ENCODE measurements around the gene LHFPL6.

The LHFPL6 gene

DNA sequence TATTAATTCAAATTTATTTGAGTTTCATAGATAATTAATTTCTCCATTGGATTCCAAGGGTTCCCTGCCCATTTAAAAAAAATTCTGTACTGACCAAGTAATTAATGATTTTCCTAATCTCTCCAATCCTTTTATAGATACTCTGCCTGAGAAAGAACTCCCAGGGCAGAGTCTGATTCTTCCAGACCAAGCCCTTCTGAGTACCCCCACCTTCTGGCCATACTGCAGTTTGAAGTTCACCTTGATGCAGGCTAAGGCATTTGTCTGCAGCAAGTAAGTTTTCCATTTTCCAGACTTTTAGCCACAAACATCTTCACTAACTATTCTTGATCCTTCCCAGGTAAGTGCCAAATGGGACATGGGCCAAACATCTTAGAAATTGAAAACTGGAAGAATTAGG, 195.9 kb downstream of the LHFPL6 start:
- DNase-seq, result no peak
- Histone ChIP-seq H3K79me2 (ENCODE audit: control insufficient read depth, insufficient read depth, low read length) (no peaks in the 10 kb centered on the region), H3K4me1 (ENCODE audit: control insufficient read depth, low read depth, low read length) (peaks cover 2% of the 10 kb centered on the region), H2BK120ac (ENCODE audit: low read depth, low read length) (no peak overlapping the region), H2BK15ac (replicated peaks; ENCODE audit: low read depth) (no peak overlapping the region), H2BK5ac (ENCODE audit: low read length) (no peak overlapping the region), H4K5ac (ENCODE audit: low read length) (no peak overlapping the region), H3K27ac (ENCODE audit: low read depth, low read length) (no peak overlapping the region), H3K56ac (ENCODE audit: low read length) (no peak overlapping the region), H3K79me1 (ENCODE audit: low read length) (no peaks in the 10 kb centered on the region), H3K4ac (ENCODE audit: low read depth, low read length) (no peak overlapping the region), H4K8ac (ENCODE audit: low read depth, low read length) (no peak overlapping the region), H2AK5ac (ENCODE audit: low read length) (no peak overlapping the region), H3K27me3 (ENCODE audit: insufficient read depth, low read length, poor library complexity) (no peaks in the 10 kb centered on the region), H3K23ac (ENCODE audit: low read length) (no peak overlapping the region), H3K4me2 (ENCODE audit: low read length) (no peak overlapping the region), H3K9ac (ENCODE audit: low read length) (no peak overlapping the region), H3K4me3 (ENCODE audit: low read length) (no peak overlapping the region), H3K18ac (ENCODE audit: low read length) (no peak overlapping the region), H3K36me3 (ENCODE audit: control insufficient read depth, insufficient read depth, low read length) (no peaks in the 10 kb centered on the region)

DNA sequence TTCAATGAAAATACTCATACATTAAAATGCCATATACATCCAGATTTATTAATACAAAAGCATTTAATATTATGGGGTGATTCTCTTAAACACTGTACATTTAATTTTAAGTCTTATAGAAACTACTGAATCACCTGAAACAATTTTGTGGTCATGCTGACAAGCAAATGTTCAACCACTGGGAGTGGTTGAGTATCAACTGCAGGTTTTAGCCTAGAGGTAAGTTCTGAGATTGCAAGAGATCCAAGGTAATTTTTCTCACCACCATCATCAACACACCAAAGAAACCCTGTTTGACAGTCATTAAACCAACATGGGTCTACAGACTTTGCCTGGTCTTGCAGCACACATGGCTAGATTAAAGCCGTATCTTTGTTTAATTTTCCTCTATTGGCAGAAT, 196.3 kb downstream of the LHFPL6 start:
- H3K79me2 ChIP-seq (ENCODE audit: control insufficient read depth, insufficient read depth, low read length), result no peaks in the 10 kb centered on the region
- H3K36me3 ChIP-seq (ENCODE audit: control insufficient read depth, insufficient read depth, low read length), result no peaks in the 10 kb centered on the region
- H3K18ac ChIP-seq (ENCODE audit: low read length), result no peak overlapping the region
- no peak overlapping the region for H4K5ac ChIP-seq (ENCODE audit: low read length)
- H3K9ac ChIP-seq (ENCODE audit: low read length), result no peak overlapping the region
- no peak overlapping the region for H2BK120ac ChIP-seq (ENCODE audit: low read depth, low read length)
- H3K27me3 ChIP-seq (ENCODE audit: insufficient read depth, low read length, poor library complexity), result no peaks in the 10 kb centered on the region
- no peak overlapping the region for H3K23ac ChIP-seq (ENCODE audit: low read length)
- H3K27ac ChIP-seq (ENCODE audit: low read depth, low read length), result no peak overlapping the region
- peaks cover 2% of the 10 kb centered on the region for H3K4me1 ChIP-seq (ENCODE audit: control insufficient read depth, low read depth, low read length)
- H4K8ac ChIP-seq (ENCODE audit: low read depth, low read length), result no peak overlapping the region
- H2AK5ac ChIP-seq (ENCODE audit: low read length), result no peak overlapping the region
- no peak overlapping the region for H2BK15ac ChIP-seq (replicated peaks; ENCODE audit: low read depth)
- H3K4ac ChIP-seq (ENCODE audit: low read depth, low read length), result no peak overlapping the region
- no peak overlapping the region for H2BK5ac ChIP-seq (ENCODE audit: low read length)
- no peak overlapping the region for H3K4me3 ChIP-seq (ENCODE audit: low read length)
- H3K4me2 ChIP-seq (ENCODE audit: low read length), result no peak overlapping the region
- no peak overlapping the region for H3K56ac ChIP-seq (ENCODE audit: low read length)
- peak; percentile 63 for DNase-seq
- WGBS (ENCODE audit: extremely low coverage, insufficient coverage, low lambda C conversion rate), result no CpG with 5 or more reads among the region's 1 CpG
- H3K79me1 ChIP-seq (ENCODE audit: low read length), result no peaks in the 10 kb centered on the region

DNA sequence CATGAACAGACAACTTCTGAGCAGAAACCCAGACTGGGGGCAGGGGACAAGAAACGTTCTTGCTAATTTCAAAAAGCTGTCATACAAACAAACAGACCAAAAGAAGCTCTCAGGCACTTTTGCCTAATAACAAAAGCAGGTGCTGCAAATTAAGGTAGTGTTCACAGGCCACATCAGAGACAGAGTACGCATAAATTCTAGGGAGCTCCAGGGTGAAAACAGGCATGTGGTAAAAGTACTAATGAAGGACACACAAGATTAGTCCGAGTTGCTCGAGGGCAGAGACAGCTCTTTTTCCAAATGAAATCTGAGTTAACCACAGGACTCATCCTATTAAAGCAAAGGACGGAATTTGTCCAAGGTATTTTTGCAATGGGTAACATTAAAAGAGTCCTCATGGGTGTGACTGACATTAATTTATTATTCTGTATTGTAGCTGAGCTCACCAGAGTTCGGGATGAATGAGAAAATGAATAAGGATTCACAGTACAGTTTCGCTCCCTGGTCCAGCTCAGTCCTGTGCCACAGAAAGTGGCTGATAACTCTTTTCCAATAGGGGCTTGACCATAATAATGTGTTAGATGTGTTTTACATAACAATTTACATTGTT, 197.3 kb downstream of the LHFPL6 start:
- no peak overlapping the region for H2BK15ac ChIP-seq (replicated peaks; ENCODE audit: low read depth)
- H4K5ac ChIP-seq (ENCODE audit: low read length), result no peak overlapping the region
- no peak overlapping the region for H3K4me3 ChIP-seq (ENCODE audit: low read length)
- no peaks in the 10 kb centered on the region for H3K36me3 ChIP-seq (ENCODE audit: control insufficient read depth, insufficient read depth, low read length)
- no peak overlapping the region for H3K23ac ChIP-seq (ENCODE audit: low read length)
- H3K4ac ChIP-seq (ENCODE audit: low read depth, low read length), result no peak overlapping the region
- no peak overlapping the region for H4K8ac ChIP-seq (ENCODE audit: low read depth, low read length)
- no peak overlapping the region for H3K9ac ChIP-seq (ENCODE audit: low read length)
- DNase-seq, result no peak
- H3K4me2 ChIP-seq (ENCODE audit: low read length), result no peak overlapping the region
- no peaks in the 10 kb centered on the region for H3K27me3 ChIP-seq (ENCODE audit: insufficient read depth, low read length, poor library complexity)
- H3K79me2 ChIP-seq (ENCODE audit: control insufficient read depth, insufficient read depth, low read length), result no peaks in the 10 kb centered on the region
- no peak overlapping the region for H3K56ac ChIP-seq (ENCODE audit: low read length)
- peaks cover 7% of the 10 kb centered on the region for H3K4me1 ChIP-seq (ENCODE audit: control insufficient read depth, low read depth, low read length)
- no peak overlapping the region for H2AK5ac ChIP-seq (ENCODE audit: low read length)
- no peaks in the 10 kb centered on the region for H3K79me1 ChIP-seq (ENCODE audit: low read length)
- H3K27ac ChIP-seq (ENCODE audit: low read depth, low read length), result no peak overlapping the region
- H2BK120ac ChIP-seq (ENCODE audit: low read depth, low read length), result no peak overlapping the region
- WGBS (ENCODE audit: extremely low coverage, insufficient coverage, low lambda C conversion rate), result no CpG with 5 or more reads among the region's 7 CpGs
- no peak overlapping the region for H2BK5ac ChIP-seq (ENCODE audit: low read length)
- no peak overlapping the region for H3K18ac ChIP-seq (ENCODE audit: low read length)

DNA sequence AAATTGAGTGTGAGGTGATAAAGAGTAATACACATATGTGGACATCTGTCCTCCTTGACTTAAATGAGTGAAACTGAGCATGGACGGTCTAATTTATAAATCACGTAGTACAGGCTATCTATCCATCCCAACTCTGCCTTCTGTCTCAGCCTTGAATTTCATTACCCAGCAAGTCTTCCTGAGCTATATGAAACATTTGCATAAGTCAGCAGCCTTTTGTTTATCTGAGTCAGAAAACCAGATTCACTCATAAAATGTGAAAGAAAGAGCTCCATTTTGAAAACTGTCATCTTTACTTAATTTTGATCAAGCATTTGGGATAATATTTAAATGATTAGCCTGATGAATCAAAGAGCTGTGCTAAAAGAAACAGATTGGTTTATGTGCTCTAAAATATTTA, 197.9 kb downstream of the LHFPL6 start:
- Histone ChIP-seq H3K4me2 (ENCODE audit: low read length) (no peak overlapping the region), H2BK120ac (ENCODE audit: low read depth, low read length) (no peak overlapping the region), H3K36me3 (ENCODE audit: control insufficient read depth, insufficient read depth, low read length) (no peaks in the 10 kb centered on the region), H4K5ac (ENCODE audit: low read length) (no peak overlapping the region), H3K4me3 (ENCODE audit: low read length) (no peak overlapping the region), H3K23ac (ENCODE audit: low read length) (no peak overlapping the region), H3K27ac (ENCODE audit: low read depth, low read length) (no peak overlapping the region), H3K18ac (ENCODE audit: low read length) (no peak overlapping the region), H3K79me1 (ENCODE audit: low read length) (no peaks in the 10 kb centered on the region), H3K27me3 (ENCODE audit: insufficient read depth, low read length, poor library complexity) (no peaks in the 10 kb centered on the region), H2BK15ac (replicated peaks; ENCODE audit: low read depth) (no peak overlapping the region), H3K9ac (ENCODE audit: low read length) (no peak overlapping the region), H3K4me1 (ENCODE audit: control insufficient read depth, low read depth, low read length) (peaks cover 5% of the 10 kb centered on the region), H2BK5ac (ENCODE audit: low read length) (no peak overlapping the region), H3K56ac (ENCODE audit: low read length) (no peak overlapping the region), H2AK5ac (ENCODE audit: low read length) (no peak overlapping the region), H4K8ac (ENCODE audit: low read depth, low read length) (no peak overlapping the region), H3K4ac (ENCODE audit: low read depth, low read length) (no peak overlapping the region), H3K79me2 (ENCODE audit: control insufficient read depth, insufficient read depth, low read length) (no peaks in the 10 kb centered on the region)
- DNase-seq, result no peak
- no CpG with 5 or more reads among the region's 2 CpGs for WGBS (ENCODE audit: extremely low coverage, insufficient coverage, low lambda C conversion rate)

DNA sequence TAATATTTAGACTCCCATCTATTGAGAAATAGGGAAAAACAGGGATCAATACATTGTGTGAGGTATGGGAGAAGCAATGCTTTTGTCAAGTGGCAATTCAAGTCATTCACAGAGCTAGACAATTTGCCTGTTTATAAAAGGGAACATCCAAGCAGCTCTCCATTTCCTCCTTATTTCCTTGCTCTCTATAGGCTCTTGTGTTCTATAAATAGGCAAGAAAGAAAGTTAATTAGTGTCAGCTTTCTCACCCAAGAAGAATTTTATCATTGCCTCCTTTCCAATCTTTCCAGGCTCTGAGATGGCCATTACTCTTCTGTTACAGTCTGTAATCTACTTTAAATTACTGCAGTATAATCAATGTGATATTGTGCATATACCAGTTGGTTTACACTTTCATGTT, 199.9 kb downstream of the LHFPL6 start:
- Histone ChIP-seq H3K79me2 (ENCODE audit: control insufficient read depth, insufficient read depth, low read length) (no peaks in the 10 kb centered on the region), H3K4ac (ENCODE audit: low read depth, low read length) (no peak overlapping the region), H2AK5ac (ENCODE audit: low read length) (no peak overlapping the region), H3K36me3 (ENCODE audit: control insufficient read depth, insufficient read depth, low read length) (no peaks in the 10 kb centered on the region), H2BK5ac (ENCODE audit: low read length) (no peak overlapping the region), H3K9ac (ENCODE audit: low read length) (no peak overlapping the region), H3K23ac (ENCODE audit: low read length) (no peak overlapping the region), H4K5ac (ENCODE audit: low read length) (no peak overlapping the region), H2BK120ac (ENCODE audit: low read depth, low read length) (no peak overlapping the region), H2BK15ac (replicated peaks; ENCODE audit: low read depth) (no peak overlapping the region), H3K4me1 (ENCODE audit: control insufficient read depth, low read depth, low read length) (peaks cover 5% of the 10 kb centered on the region), H3K27me3 (ENCODE audit: insufficient read depth, low read length, poor library complexity) (no peaks in the 10 kb centered on the region), H3K4me3 (ENCODE audit: low read length) (no peak overlapping the region), H3K27ac (ENCODE audit: low read depth, low read length) (no peak overlapping the region), H3K4me2 (ENCODE audit: low read length) (no peak overlapping the region), H3K56ac (ENCODE audit: low read length) (no peak overlapping the region), H3K18ac (ENCODE audit: low read length) (no peak overlapping the region), H3K79me1 (ENCODE audit: low read length) (no peaks in the 10 kb centered on the region), H4K8ac (ENCODE audit: low read depth, low read length) (no peak overlapping the region)
- no peak for DNase-seq

DNA sequence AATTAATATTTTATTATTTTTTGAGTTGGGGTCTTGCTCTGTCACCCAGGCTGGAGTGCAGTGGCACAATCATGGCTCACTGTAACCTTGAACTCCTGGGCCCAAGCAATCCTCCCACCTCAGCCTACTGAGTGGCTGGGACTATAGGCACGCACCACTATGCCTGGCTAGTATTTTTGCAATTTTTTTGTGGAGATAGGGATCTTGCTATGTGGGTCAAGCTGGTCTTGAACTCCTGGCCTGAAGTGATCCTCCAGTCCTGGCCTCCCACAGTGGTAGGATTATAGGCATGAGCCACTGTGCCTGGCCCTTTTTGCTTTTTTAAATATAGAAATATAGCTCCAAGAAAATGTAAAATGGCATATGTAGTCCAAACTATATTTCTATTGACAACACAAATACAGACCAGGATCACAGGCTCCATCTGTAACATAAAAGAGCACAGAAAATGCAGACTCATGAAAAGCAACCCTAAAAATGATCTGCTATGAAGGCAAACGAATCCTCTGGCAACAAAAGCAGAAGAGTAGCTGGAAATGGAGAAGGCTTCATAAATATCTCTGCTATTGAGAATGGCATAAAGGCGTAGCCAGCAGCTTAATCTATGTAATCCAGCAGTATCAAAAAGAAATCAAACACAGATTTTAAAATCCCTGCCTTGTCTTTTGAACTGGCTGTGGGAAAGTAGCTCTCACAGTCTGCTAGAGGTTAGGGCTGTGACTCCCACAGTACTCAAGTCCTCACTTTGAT, 200.6 kb downstream of the LHFPL6 start:
- Histone ChIP-seq H3K27me3 (ENCODE audit: insufficient read depth, low read length, poor library complexity) (no peaks in the 10 kb centered on the region), H3K23ac (ENCODE audit: low read length) (peak overlapping the region; percentile 24), H3K56ac (ENCODE audit: low read length) (no peak overlapping the region), H3K79me2 (ENCODE audit: control insufficient read depth, insufficient read depth, low read length) (no peaks in the 10 kb centered on the region), H3K4ac (ENCODE audit: low read depth, low read length) (no peak overlapping the region), H3K4me3 (ENCODE audit: low read length) (no peak overlapping the region), H2BK5ac (ENCODE audit: low read length) (no peak overlapping the region), H2BK15ac (replicated peaks; ENCODE audit: low read depth) (peak overlapping the region; percentile 96), H3K27ac (ENCODE audit: low read depth, low read length) (no peak overlapping the region), H3K9ac (ENCODE audit: low read length) (no peak overlapping the region), H4K5ac (ENCODE audit: low read length) (no peak overlapping the region), H3K4me2 (ENCODE audit: low read length) (no peak overlapping the region), H3K36me3 (ENCODE audit: control insufficient read depth, insufficient read depth, low read length) (no peaks in the 10 kb centered on the region), H2BK120ac (ENCODE audit: low read depth, low read length) (no peak overlapping the region), H3K4me1 (ENCODE audit: control insufficient read depth, low read depth, low read length) (peaks cover 5% of the 10 kb centered on the region), H3K18ac (ENCODE audit: low read length) (peak overlapping the region; percentile 84), H3K79me1 (ENCODE audit: low read length) (no peaks in the 10 kb centered on the region), H4K8ac (ENCODE audit: low read depth, low read length) (no peak overlapping the region), H2AK5ac (ENCODE audit: low read length) (no peak overlapping the region)
- no CpG with 5 or more reads among the region's 3 CpGs for WGBS (ENCODE audit: extremely low coverage, insufficient coverage, low lambda C conversion rate)
- no peak for DNase-seq
